HG02678 (cell line): ENCODE data around the gene NUBPL.
A peak's percentile ranks its signal among the peaks of the same experiment; 100 is the strongest.

ENCODE experiments used
- ATAC-seq: cut with Tn5 transposase; IDR thresholded peaks from one replicate; pipeline ENCODE4 v1.9.1; 2021; ENCODE audit warnings: mild to moderate bottlenecking, moderate library complexity; ENCODE audit not compliant: unreplicated experiment

NUBPL gene

GRCh38 chr14:31561155-31561846 is at the start of gene NUBPL:
Gene NUBPL (plus strand): TSS chr14:31561404. CDS start chr14:31561440, 36 bp downstream.
- peak; percentile 94 for ATAC-seq

GRCh38 chr14:31527087-31527486 is 34.1 kb upstream of the NUBPL start:
- no peak for ATAC-seq

GRCh38 chr14:31527546-31527945 is 33.7 kb upstream of the NUBPL start:
- no peak for ATAC-seq

GRCh38 chr14:31529053-31529452 is 32.2 kb upstream of the NUBPL start:
- ATAC-seq: no peak

GRCh38 chr14:31530136-31530535 is 31.1 kb upstream of the NUBPL start:
- ATAC-seq: no peak

GRCh38 chr14:31536201-31536960 is 24.8 kb upstream of the NUBPL start:
- no peak for ATAC-seq

GRCh38 chr14:31541702-31542101 is 19.5 kb upstream of the NUBPL start:
- no peak for ATAC-seq

- peak; percentile 53 for ATAC-seq
Measured at GRCh38 chr14:31543969-31544799, 17.0 kb upstream of the NUBPL start.

- ATAC-seq: no peak
Measured at GRCh38 chr14:31544816-31545215, 16.4 kb upstream of the NUBPL start.

GRCh38 chr14:31545328-31545727 is 15.9 kb upstream of the NUBPL start:
- no peak for ATAC-seq

GRCh38 chr14:31549817-31550216 is 11.4 kb upstream of the NUBPL start:
- no peak for ATAC-seq

- no peak for ATAC-seq
Measured at GRCh38 chr14:31550589-31550988, 10.6 kb upstream of the NUBPL start.

- ATAC-seq: no peak
Measured at GRCh38 chr14:31556191-31556590, 5.0 kb upstream of the NUBPL start.

- ATAC-seq: no peak
Measured at GRCh38 chr14:31559939-31560338, 1.3 kb upstream of the NUBPL start.

GRCh38 chr14:31560759-31561154 is 447 bp upstream of the NUBPL start:
- peak; percentile 1 for ATAC-seq

- no peak for ATAC-seq
Measured at GRCh38 chr14:31564194-31564593, 3.0 kb downstream of the NUBPL start.

GRCh38 chr14:31566456-31566855 is 5.3 kb downstream of the NUBPL start:
- ATAC-seq: no peak

- no peak for ATAC-seq
Measured at GRCh38 chr14:31567655-31568054, 6.5 kb downstream of the NUBPL start.

GRCh38 chr14:31568161-31568560 is 7.0 kb downstream of the NUBPL start:
- ATAC-seq: no peak

GRCh38 chr14:31568671-31569070 is 7.5 kb downstream of the NUBPL start:
- ATAC-seq: no peak

GRCh38 chr14:31572955-31573354 is 11.8 kb downstream of the NUBPL start:
- ATAC-seq: no peak

GRCh38 chr14:31576949-31577348 is 15.7 kb downstream of the NUBPL start:
- ATAC-seq: no peak
